Measurements from ENCODE around the gene CDK10.

DNA sequence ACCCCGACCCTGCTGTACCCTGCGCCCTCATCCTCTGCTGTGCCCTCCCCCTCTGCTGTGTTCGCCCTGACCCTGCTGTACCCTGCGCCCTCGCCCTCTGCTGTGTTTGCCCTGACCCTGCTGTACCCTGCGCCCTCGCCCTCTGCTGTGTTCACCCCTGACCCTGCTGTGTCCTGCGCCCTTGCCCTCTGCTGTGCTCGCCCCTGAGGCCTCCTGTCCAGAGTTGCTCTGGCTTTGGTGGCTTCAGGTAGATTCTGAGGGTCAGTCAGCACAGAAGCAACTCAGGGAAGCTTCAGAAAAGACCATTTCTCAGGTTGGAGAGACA lies 46.4 kb downstream of the CDK10 start:
- no peak for TF ChIP-seq EP300 (IDR thresholded peaks at IDR 0.05; ENCODE audit: borderline replicate concordance)
- TF ChIP-seq CEBPB (IDR thresholded peaks at IDR 0.05): no peak
- TF ChIP-seq, protein P1, sequence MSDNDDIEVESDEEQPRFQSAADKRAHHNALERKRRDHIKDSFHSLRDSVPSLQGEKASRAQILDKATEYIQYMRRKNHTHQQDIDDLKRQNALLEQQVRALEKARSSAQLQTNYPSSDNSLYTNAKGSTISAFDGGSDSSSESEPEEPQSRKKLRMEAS (IDR thresholded peaks at IDR 0.05): no peak
- no peak for TF ChIP-seq TAF1 (IDR thresholded peaks at IDR 0.05; ENCODE audit: low read depth)
- no peak for TF ChIP-seq RAD21 (IDR thresholded peaks at IDR 0.05; ENCODE audit: low read depth)

Measured in Ishikawa (cell line).